Measurements from ENCODE around the gene DIRAS1.

- no peak for TF ChIP-seq POLR2A (IDR thresholded peaks at IDR 0.05)
- TF ChIP-seq CTCF (IDR thresholded peaks at IDR 0.05), result no peak
These were observed 26.2 kb upstream of the DIRAS1 start for GRCh38 chr19:2747349-2747748.
